IMR-90 (cell line): ENCODE data around the gene VAMP5. TPM values are rescaled to one million over a fixed set of nuclear protein-coding genes. Genes with fewer than 3 reads are reported as not detected.

Source experiments
- ATAC-seq: fragments of 200-7000 bp; cut with Tn5 transposase; 2 replicates; pipeline ENCODE4 v1.9.1; 2020; ENCODE audit warnings: low read depth, mild to moderate bottlenecking, moderate library complexity
- BruUV-seq: library from RNA; stranded (reverse); fragments of 400-500 nt; replicated peaks from 2 replicates; lab custom pipeline; 2021; lab: Mats Ljungman, UMichigan
- CTCF ChIA-PET: fragments of 300-600 bp; formaldehyde crosslinking; extraction: SDS; loops from one replicate; lab custom pipeline; 2021; ENCODE audit warnings: antibody characterized with exemption; lab: Yijun Ruan, JAX
- POLR2A ChIA-PET: fragments of 300-600 bp; sonication (Branson Sonifier 250); formaldehyde crosslinking; loops from one replicate; lab custom pipeline; 2022; ENCODE audit warnings: antibody characterized with exemption; ENCODE audit not compliant: unreplicated experiment; lab: Charles Lee
- DNase-seq: peaks from one replicate; pipeline ENCODE4 v3.0.0; 2013
- H2AFZ ChIP-seq: replicated peaks from 2 replicates; pipeline ENCODE3; 2013; ENCODE audit warnings: low read length, mild to moderate bottlenecking; ENCODE audit not compliant: poor library complexity
- H2AK5ac ChIP-seq: 2 replicates; pipeline ENCODE4 v1.6.1; 2013; ENCODE audit warnings: low read depth, low read length, inconsistent platforms
- H2AK9ac ChIP-seq: replicated peaks from 2 replicates; pipeline ENCODE3; 2013; ENCODE audit warnings: mild to moderate bottlenecking, low read depth, low read length, moderate library complexity; ENCODE audit not compliant: poor library complexity
- H2BK120ac ChIP-seq: 2 replicates; pipeline ENCODE4 v1.6.1; 2013; ENCODE audit warnings: low read depth, low read length, inconsistent platforms
- H2BK15ac ChIP-seq: 3 replicates; pipeline ENCODE4 v1.6.1; 2013; ENCODE audit warnings: low read depth, low read length, inconsistent platforms
- H2BK20ac ChIP-seq: 2 replicates; pipeline ENCODE4 v1.6.1; 2013; ENCODE audit warnings: low read depth, mild to moderate bottlenecking, inconsistent platforms, low read length, moderate library complexity
- H2BK5ac ChIP-seq: 2 replicates; pipeline ENCODE4 v1.6.1; 2013; ENCODE audit warnings: mild to moderate bottlenecking, low read depth, low read length, inconsistent platforms; ENCODE audit not compliant: poor library complexity, severe bottlenecking
- H3K14ac ChIP-seq: replicated peaks from 2 replicates; pipeline ENCODE4 v1.6.1; 2013; ENCODE audit warnings: low read depth, low read length, inconsistent platforms
- H3K18ac ChIP-seq: 2 replicates; pipeline ENCODE4 v1.6.1; 2013; ENCODE audit warnings: low read depth, low read length, control low read depth
- H3K23ac ChIP-seq: 2 replicates; pipeline ENCODE4 v1.6.1; 2013; ENCODE audit warnings: low read depth, low read length, inconsistent platforms
- H3K27ac ChIP-seq: 2 replicates; pipeline ENCODE4 v1.5.1; 2013; ENCODE audit warnings: mild to moderate bottlenecking, control low read depth, low read length; ENCODE audit not compliant: insufficient read depth
- H3K27me3 ChIP-seq: 2 replicates; pipeline ENCODE4 v1.6.1; 2013; ENCODE audit warnings: low read length; ENCODE audit not compliant: control insufficient read depth, insufficient read depth
- H3K36me3 ChIP-seq: 2 replicates; pipeline ENCODE4 v1.6.1; 2013; ENCODE audit warnings: low read length, mixed read lengths; ENCODE audit not compliant: control insufficient read depth, insufficient read depth
- H3K4ac ChIP-seq: 2 replicates; pipeline ENCODE4 v1.6.1; 2013; ENCODE audit warnings: low read depth, low read length, inconsistent platforms
- H3K4me1 ChIP-seq: 2 replicates; pipeline ENCODE4 v1.6.1; 2013; ENCODE audit warnings: low read length, mixed read lengths; ENCODE audit not compliant: control insufficient read depth, insufficient read depth
- H3K4me2 ChIP-seq: 2 replicates; pipeline ENCODE4 v1.6.1; 2013; ENCODE audit warnings: low read depth, mild to moderate bottlenecking, control low read depth, low read length, moderate library complexity
- H3K4me3 ChIP-seq: 2 replicates; pipeline ENCODE4 v1.5.1; 2013; ENCODE audit warnings: low read depth, mild to moderate bottlenecking, control low read depth, low read length, moderate library complexity; ENCODE audit not compliant: insufficient read depth
- H3K56ac ChIP-seq: 2 replicates; pipeline ENCODE4 v1.6.1; 2013; ENCODE audit warnings: low read length, inconsistent platforms; ENCODE audit not compliant: insufficient read depth; ENCODE audit errors: extremely low read depth
- H3K79me1 ChIP-seq, 2 experiments: 2 replicates each; pipeline ENCODE4 v1.6.1; 2013; ENCODE audit warnings: low read length in 2 of 2, inconsistent platforms in 1 of 2, low read depth in 1 of 2
- H3K9ac ChIP-seq: 2 replicates; pipeline ENCODE4 v1.6.1; 2013; ENCODE audit warnings: low read depth, low read length, control low read depth
- H3K9me1 ChIP-seq: 2 replicates; pipeline ENCODE4 v1.6.1; 2013; ENCODE audit warnings: low read length, inconsistent platforms; ENCODE audit not compliant: insufficient read depth
- H3K9me3 ChIP-seq: 2 replicates; pipeline ENCODE4 v1.6.1; 2013; ENCODE audit warnings: low read length; ENCODE audit not compliant: control insufficient read depth, insufficient read depth
- H4K20me1 ChIP-seq: 2 replicates; pipeline ENCODE4 v1.6.1; 2013; ENCODE audit warnings: low read length, inconsistent platforms; ENCODE audit not compliant: insufficient read depth
- H4K5ac ChIP-seq: 2 replicates; pipeline ENCODE4 v1.6.1; 2013; ENCODE audit warnings: mild to moderate bottlenecking, low read depth, low read length, control low read depth
- H4K8ac ChIP-seq, 2 experiments: 2 replicates each; pipeline ENCODE4 v1.6.1; 2013; ENCODE audit warnings: low read depth in 2 of 2, low read length in 2 of 2, control low read depth in 1 of 2, inconsistent platforms in 1 of 2
- H4K91ac ChIP-seq: 2 replicates; pipeline ENCODE4 v1.6.1; 2013; ENCODE audit warnings: low read depth, low read length, inconsistent platforms; ENCODE audit not compliant: insufficient read depth
- CHD1 ChIP-seq: IDR thresholded peaks from 2 replicates; pipeline ENCODE4 v1.6.1; 2012; ENCODE audit warnings: low read depth, low read length, improper control_type of control experiment
- FOS ChIP-seq: fragments of 150-350 bp; IDR thresholded peaks from 2 replicates; pipeline ENCODE4 v1.6.1; 2016; ENCODE audit warnings: low read depth, low read length
- MAZ ChIP-seq: IDR thresholded peaks from 2 replicates; pipeline ENCODE4 v1.6.1; 2012; ENCODE audit warnings: low read depth, mild to moderate bottlenecking, low read length, improper control_type of control experiment, moderate library complexity, borderline replicate concordance
- NFE2L2 ChIP-seq: fragments of 150-350 bp; IDR thresholded peaks from 2 replicates; pipeline ENCODE4 v1.6.1; 2016; ENCODE audit warnings: low read depth, mild to moderate bottlenecking, low read length
- RCOR1 ChIP-seq: IDR thresholded peaks from 2 replicates; pipeline ENCODE4 v1.6.1; 2012; ENCODE audit warnings: mild to moderate bottlenecking, low read length, improper control_type of control experiment; ENCODE audit not compliant: insufficient replicate concordance
- RFX5 ChIP-seq: IDR thresholded peaks from 2 replicates; pipeline ENCODE4 v1.8.0; 2012; ENCODE audit warnings: low read depth, mild to moderate bottlenecking, low read length, moderate library complexity
- SMC3 ChIP-seq: fragments of 150-350 bp; IDR thresholded peaks from 2 replicates; pipeline ENCODE4 v1.6.1; 2016; ENCODE audit warnings: low read depth, mild to moderate bottlenecking, antibody characterized with exemption, low read length, moderate library complexity
- WGBS, 2 experiments: methylation state at CpG; one replicate each; pipeline versions ENCODE4 v1.1.5 to v1.1.7; 2013; ENCODE audit warnings: missing lambda C conversion rate in 2 of 2; ENCODE audit not compliant: insufficient read length in 1 of 2; ENCODE audit errors: extremely low coverage in 2 of 2; 5-methylcytosine and 5-hydroxymethylcytosine counted together
- dilution Hi-C: fragments of 300-500 bp; cut with HindIII; formaldehyde crosslinking; loops from one replicate; pipeline ENCODE4 v1.14.3; 2018; ENCODE audit warnings: low sequenced_read_pairs; ENCODE audit not compliant: unreplicated experiment
- in situ Hi-C: fragments of 300-500 bp; cut with MboI; formaldehyde crosslinking; loops from 3 replicates; pipeline ENCODE4 v1.14.3; 2019; ENCODE audit warnings: low sequenced_read_pairs, inconsistent platforms, mixed read lengths
- intact Hi-C: fragments of 100-400 bp; cut with micrococcal nuclease; formaldehyde crosslinking; loops from 2 replicates; pipeline ENCODE4 v1.10.0; 2022
- polyA plus RNA-seq, 3 experiments: library from polyadenylated mRNA; depleted of rRNA; stranded (reverse); fragments of >200 nt; gene quantifications; 2 replicates each; pipeline ENCODE4 v1.2.3, GENCODE V29; 2012; ENCODE audit warnings: low replicate concordance in 1 of 3
- total RNA-seq: library from RNA; depleted of rRNA; stranded (reverse); fragments of >200 nt; gene quantifications from 2 replicates; pipeline ENCODE4 v1.2.3, GENCODE V29; 2012
- TF ChIP-seq, protein P1 (sequence below): fragments of 150-350 bp; IDR thresholded peaks from 2 replicates; pipeline ENCODE4 v1.6.1; 2017; ENCODE audit warnings: mild to moderate bottlenecking, antibody characterized with exemption, low read length, low read depth
- TF ChIP-seq, protein P2 (sequence below): fragments of 150-350 bp; IDR thresholded peaks from 2 replicates; pipeline ENCODE4 v1.6.1; 2016; ENCODE audit warnings: low read depth, mild to moderate bottlenecking, low read length, moderate library complexity, borderline replicate concordance

The VAMP5 gene
- total and polyA plus RNA-seq, 2 of the 4 experiments (the other 2 are of a cell fraction): 13.8 to 103 TPM

DNA sequence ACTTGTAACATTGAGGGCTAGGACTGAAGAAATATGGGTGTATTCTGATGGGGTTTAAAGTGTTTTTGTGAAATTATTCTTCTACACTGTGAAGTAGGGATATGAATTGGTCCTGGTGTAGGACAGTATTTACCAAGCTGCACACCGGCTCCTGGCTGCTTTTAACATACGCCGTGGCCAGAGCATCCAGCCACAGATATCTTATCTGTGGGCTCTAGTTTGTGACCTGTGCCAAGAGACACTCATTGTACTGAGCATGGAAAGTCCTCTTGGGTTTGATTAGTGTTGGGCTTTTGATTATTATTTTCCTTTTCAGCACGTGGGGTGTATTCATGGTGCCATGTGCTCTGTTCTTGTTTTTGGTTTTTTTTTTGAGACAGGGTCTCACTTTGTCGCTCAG lies 39.8 kb downstream of the VAMP5 start:
- peaks cover 25 to 26% of the 10 kb centered on the region in 2 experiments for H3K79me1 ChIP-seq
- no peaks in the 10 kb centered on the region; the same call in 1 of the 2 replicates for H4K20me1 ChIP-seq
- H3K4me3 ChIP-seq: no peak overlapping the region
- H3K4me1 ChIP-seq: no peaks in the 10 kb centered on the region
- no peaks in the 10 kb centered on the region for H3K27me3 ChIP-seq
- H2AFZ ChIP-seq: no peak overlapping the region
- H4K91ac ChIP-seq: no peak overlapping the region
- H3K4me2 ChIP-seq: no peak overlapping the region
- no peak overlapping the region for H4K5ac ChIP-seq
- peaks cover 57% of the 10 kb centered on the region for H3K36me3 ChIP-seq
- no peak overlapping the region for H2BK15ac ChIP-seq
- CTCF ChIA-PET: no interaction called here
- no peak overlapping the region for H3K4ac ChIP-seq
- no peaks in the 10 kb centered on the region for H3K9me3 ChIP-seq
- no peaks in the 10 kb centered on the region for H3K9me1 ChIP-seq
- H2AK9ac ChIP-seq: no peak overlapping the region
- POLR2A ChIA-PET: no interaction called here
- no peak overlapping the region for H3K14ac ChIP-seq
- TF ChIP-seq RFX5 (no peak), CHD1 (no peak), FOS (no peak), SMC3 (no peak), MAZ (no peak), NFE2L2 (no peak), RCOR1 (no peak)
- TF ChIP-seq, protein P1, sequence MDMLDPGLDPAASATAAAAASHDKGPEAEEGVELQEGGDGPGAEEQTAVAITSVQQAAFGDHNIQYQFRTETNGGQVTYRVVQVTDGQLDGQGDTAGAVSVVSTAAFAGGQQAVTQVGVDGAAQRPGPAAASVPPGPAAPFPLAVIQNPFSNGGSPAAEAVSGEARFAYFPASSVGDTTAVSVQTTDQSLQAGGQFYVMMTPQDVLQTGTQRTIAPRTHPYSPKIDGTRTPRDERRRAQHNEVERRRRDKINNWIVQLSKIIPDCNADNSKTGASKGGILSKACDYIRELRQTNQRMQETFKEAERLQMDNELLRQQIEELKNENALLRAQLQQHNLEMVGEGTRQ: no peak
- TF ChIP-seq, protein P2, sequence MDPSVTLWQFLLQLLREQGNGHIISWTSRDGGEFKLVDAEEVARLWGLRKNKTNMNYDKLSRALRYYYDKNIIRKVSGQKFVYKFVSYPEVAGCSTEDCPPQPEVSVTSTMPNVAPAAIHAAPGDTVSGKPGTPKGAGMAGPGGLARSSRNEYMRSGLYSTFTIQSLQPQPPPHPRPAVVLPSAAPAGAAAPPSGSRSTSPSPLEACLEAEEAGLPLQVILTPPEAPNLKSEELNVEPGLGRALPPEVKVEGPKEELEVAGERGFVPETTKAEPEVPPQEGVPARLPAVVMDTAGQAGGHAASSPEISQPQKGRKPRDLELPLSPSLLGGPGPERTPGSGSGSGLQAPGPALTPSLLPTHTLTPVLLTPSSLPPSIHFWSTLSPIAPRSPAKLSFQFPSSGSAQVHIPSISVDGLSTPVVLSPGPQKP: no peak
- no peak overlapping the region for H3K56ac ChIP-seq
- intact Hi-C loops: no loop called here
- H2BK20ac ChIP-seq: no peak overlapping the region
- WGBS, 2 experiments: 80% methylated on average over 3 of the region's 5 CpGs; no CpG with 5 or more reads in 1 of the 2 experiments
- no peak overlapping the region for H2BK5ac ChIP-seq
- H4K8ac ChIP-seq: no peak overlapping the region
- no peak overlapping the region for H3K9ac ChIP-seq
- no peak overlapping the region for H2AK5ac ChIP-seq
- in situ Hi-C loops: no loop called here
- no peak overlapping the region for H3K18ac ChIP-seq
- H3K23ac ChIP-seq: no peak overlapping the region
- no peak for DNase-seq
- dilution Hi-C loops: no loop called here
- ATAC-seq: no peak
- H3K27ac ChIP-seq: no peak overlapping the region
- no peak overlapping the region for H2BK120ac ChIP-seq
- BruUV-seq: no TSS peak
